K562 (cell line): Measurements from ENCODE around the gene ILDR1. TPM values are rescaled to one million over a fixed set of nuclear protein-coding genes. Genes with fewer than 3 reads are reported as not detected.

Experiments
- ATAC-seq: fragments of 200-7000 bp; cut with Tn5 transposase; 3 replicates; pipeline ENCODE4 v1.9.1; 2020; ENCODE audit warnings: moderate library complexity
- BruUV-seq: library from RNA; stranded (reverse); fragments of 400-500 nt; replicated peaks from 2 replicates; lab custom pipeline; 2021; lab: Mats Ljungman, UMichigan
- CTCF ChIA-PET: fragments of 300-600 bp; formaldehyde crosslinking; extraction: SDS; loops from one replicate; lab custom pipeline; 2021; ENCODE audit warnings: low intra/inter-chr PET ratio; lab: Yijun Ruan, JAX
- POLR2A ChIA-PET: fragments of 300-600, 350-650 bp; sonication (Branson Sonifier 250); formaldehyde crosslinking; extraction: SDS; loops from one replicate; lab custom pipeline; 2021; ENCODE audit warnings: antibody characterized with exemption, inconsistent platforms; lab: Yijun Ruan, JAX
- DNase-seq, 4 experiments: peaks; one replicate each; pipeline versions ENCODE4 v3.0.0 to v3.0.0-alpha.2; 2011 to 2018; ENCODE audit warnings: low spot score in 3 of 4, mixed read lengths in 3 of 4; ENCODE audit errors: extremely low read depth in 1 of 4
- FAIRE-seq: peaks from 2 replicates; lab custom pipeline; 2011; peaks lifted over from hg19 to GRCh38; lab: Jason Lieb, UNC
- H2AFZ ChIP-seq: 2 replicates; pipeline ENCODE4 v1.6.0; 2011; ENCODE audit warnings: low read depth, low read length, control low read depth, inconsistent platforms
- H3K27ac ChIP-seq: fragments of 200-600 bp; 3 replicates; pipeline ENCODE4 v1.8.0; 2011; ENCODE audit warnings: low read depth, mild to moderate bottlenecking, control low read depth, inconsistent platforms, low read length, moderate library complexity, mixed read lengths; ENCODE audit errors: extremely low read depth
- H3K27me3 ChIP-seq, 2 experiments: fragments of 300-600 bp in 1 of 2; 2 replicates in 1 of 2; 3 replicates in 1 of 2; pipeline versions ENCODE4 v1.6.0 to v1.8.0; 2011; ENCODE audit warnings: inconsistent platforms in 2 of 2, low read length in 2 of 2, mild to moderate bottlenecking in 1 of 2, mixed read lengths in 1 of 2, moderate library complexity in 1 of 2; ENCODE audit not compliant: control insufficient read depth in 2 of 2, insufficient read depth in 2 of 2
- H3K36me3 ChIP-seq: fragments of 300-600 bp; 3 replicates; pipeline ENCODE4 v1.8.0; 2011; ENCODE audit warnings: mild to moderate bottlenecking, low read length, inconsistent platforms; ENCODE audit not compliant: control insufficient read depth, insufficient read depth
- H3K4me1 ChIP-seq, 2 experiments: fragments of 200-600 bp in 1 of 2; replicated peaks in 1 of 2; 2 replicates in 1 of 2; 3 replicates in 1 of 2; pipeline versions ENCODE4 v1.5.1 to v1.8.0; 2011; ENCODE audit warnings: inconsistent platforms in 2 of 2, low read length in 2 of 2, mild to moderate bottlenecking in 1 of 2, mixed read lengths in 1 of 2, moderate library complexity in 1 of 2; ENCODE audit not compliant: control insufficient read depth in 2 of 2, insufficient read depth in 2 of 2
- H3K4me2 ChIP-seq: 2 replicates; pipeline ENCODE4 v1.6.1; 2011; ENCODE audit warnings: low read length, control low read depth, inconsistent platforms, mixed read lengths; ENCODE audit not compliant: insufficient read depth
- H3K4me3 ChIP-seq: fragments of 200-600 bp; sonication (generic), shearing (Covaris generic); 2 replicates; pipeline ENCODE4 v1.5.1; 2016; ENCODE audit warnings: control low read depth, inconsistent platforms
- H3K79me2 ChIP-seq: fragments of 200-600 bp; 3 replicates; pipeline ENCODE4 v1.8.0; 2011; ENCODE audit warnings: low read length, inconsistent platforms; ENCODE audit not compliant: control insufficient read depth, insufficient read depth
- H3K9ac ChIP-seq, 2 experiments: 2 replicates each; pipeline versions ENCODE4 v1.6.0 to v1.6.1; 2011; ENCODE audit warnings: low read depth in 2 of 2, low read length in 2 of 2, control low read depth in 1 of 2, inconsistent platforms in 1 of 2, mild to moderate bottlenecking in 1 of 2, mixed read lengths in 1 of 2; ENCODE audit not compliant: insufficient read depth in 1 of 2
- H3K9me1 ChIP-seq: one replicate; pipeline ENCODE4 v1.6.0; 2011; ENCODE audit warnings: inconsistent platforms, mild to moderate bottlenecking, low read length, moderate library complexity; ENCODE audit not compliant: control insufficient read depth, insufficient read depth
- H3K9me3 ChIP-seq: replicated peaks from 2 replicates; pipeline ENCODE4 v1.5.1; 2011; ENCODE audit warnings: low read depth, low read length, inconsistent platforms; ENCODE audit not compliant: control insufficient read depth, insufficient read depth
- H4K20me1 ChIP-seq: replicated peaks from 2 replicates; pipeline ENCODE4 v1.6.1; 2011; ENCODE audit warnings: low read length, inconsistent platforms, mixed read lengths; ENCODE audit not compliant: control insufficient read depth, insufficient read depth
- FOXK2 ChIP-seq, 2 experiments: fragments of 450-650 bp; IDR thresholded peaks in 1 of 2; conservative IDR thresholded peaks in 1 of 2; 2 replicates each; pipeline ENCODE4 v1.6.1; 2016; ENCODE audit warnings: low read depth in 2 of 2, mild to moderate bottlenecking in 1 of 2
- RBFOX2 ChIP-seq: fragments of 200-400 bp; formaldehyde crosslinking; IDR thresholded peaks from 2 replicates; pipeline ENCODE4 v1.6.1; 2017; ENCODE audit warnings: low read depth, mild to moderate bottlenecking, low read length, moderate library complexity
- SMAD4 ChIP-seq: fragments of 250-450 bp; sonication (Bioruptor Pico); conservative IDR thresholded peaks from 2 replicates; pipeline ENCODE4 v1.8.0; 2021; ENCODE audit warnings: inconsistent platforms, mild to moderate bottlenecking, moderate library complexity
- ZC3H11A ChIP-seq: IDR thresholded peaks from 2 replicates; pipeline ENCODE4 v1.6.1; 2012; ENCODE audit warnings: low read depth, low read length, improper control_type of control experiment
- ZNF146 ChIP-seq: IDR thresholded peaks from one replicate; pipeline ENCODE4 v1.6.1; 2018; ENCODE audit warnings: missing compliant biosample characterization; ENCODE audit not compliant: unreplicated experiment
- ZNF407 ChIP-seq: fragments of 450-650 bp; IDR thresholded peaks from 2 replicates; pipeline ENCODE4 v1.6.1; 2016; ENCODE audit warnings: low read depth
- WGBS: fragments of 100-300 bp; shearing (Covaris generic); methylation state at CpG from one replicate; pipeline ENCODE4 v1.1.6; 2016; ENCODE audit warnings: low coverage, mixed read lengths; ENCODE audit not compliant: insufficient coverage; ENCODE audit errors: missing lambda C conversion rate; 5-methylcytosine and 5-hydroxymethylcytosine counted together
- in situ Hi-C: fragments of 300-500 bp; cut with MboI; formaldehyde crosslinking; loops from 4 replicates; pipeline ENCODE4 v1.15.0; 2018; ENCODE audit warnings: inconsistent platforms, mixed read lengths
- intact Hi-C: fragments of 100-400 bp; cut with micrococcal nuclease; formaldehyde crosslinking; loops from 2 replicates; pipeline ENCODE4 v1.14.2; 2022
- polyA plus RNA-seq, 8 experiments: library from polyadenylated mRNA; depleted of rRNA in 4 of 8; stranded (reverse) in 5 of 8; unstranded in 3 of 8; fragments of >200 nt; fragmentation: Nextera tagmentation in 2 of 8; fragmentation: Illumina TruSeq in 1 of 8; extraction: Ambion mirVana in 2 of 8; extraction: Trizol in 1 of 8; gene quantifications; 2 replicates each; pipeline versions ENCODE4 v1.2.1 to v1.2.3, GENCODE V29; 2011 to 2014; ENCODE audit warnings: inconsistent platforms in 1 of 8, missing spikeins in 1 of 8
- total RNA-seq, 7 experiments: library from RNA; depleted of rRNA in 6 of 7; stranded (reverse); fragments of >200 nt in 6 of 7; fragmentation: Illumina TruSeq in 2 of 7; extraction: Trizol in 2 of 7; gene quantifications; 2 replicates each; pipeline versions ENCODE4 v1.2.1 to v1.2.3, GENCODE V29; 2011 to 2021; ENCODE audit warnings: low replicate concordance in 1 of 7

Gene ILDR1
- total and polyA plus RNA-seq, 9 of the 15 experiments (the other 6 are each of a cell fraction or from before 2014, with no cell fraction given): 0.04 TPM; not detected in 8

DNA sequence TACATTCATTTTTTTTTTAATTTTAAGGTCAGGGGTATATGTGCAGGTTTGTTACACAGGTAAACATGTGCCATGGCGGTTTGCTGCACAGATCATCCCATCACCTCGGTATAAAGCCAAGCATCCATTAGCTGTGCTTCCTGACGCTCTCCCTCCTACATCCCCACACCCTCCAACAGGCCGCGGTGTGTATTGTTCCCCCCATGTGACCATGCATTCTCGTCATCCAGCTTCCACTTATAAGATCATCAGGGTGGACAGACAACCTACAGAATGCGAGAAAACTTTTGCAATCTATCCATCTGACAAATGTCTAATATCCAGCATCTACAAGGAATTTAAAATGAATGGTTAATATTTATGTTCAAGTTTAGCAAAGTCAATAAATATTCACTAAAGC lies 19.4 kb downstream of the ILDR1 start:
- H3K27ac ChIP-seq: no peak overlapping the region
- DNase-seq: no peak
- peaks cover 0 to 6% of the 10 kb centered on the region in 2 experiments; a peak in 2 of 5 replicates for H3K27me3 ChIP-seq
- no peak overlapping the region for H3K4me3 ChIP-seq
- in situ Hi-C loops: no loop called here
- no peak for ATAC-seq
- BruUV-seq: no TSS peak
- no peak overlapping the region for H3K9ac ChIP-seq
- 11% methylated on average over 7 of the region's 7 CpGs for WGBS
- H3K36me3 ChIP-seq: no peaks in the 10 kb centered on the region
- H2AFZ ChIP-seq: no peak overlapping the region
- no peaks in the 10 kb centered on the region; a peak in 1 of 5 replicates for H3K4me1 ChIP-seq
- intact Hi-C loops: no loop called here
- H3K79me2 ChIP-seq: no peaks in the 10 kb centered on the region
- H3K4me2 ChIP-seq: no peak overlapping the region
- FAIRE-seq: no peak
- CTCF ChIA-PET: no interaction called here
- no peaks in the 10 kb centered on the region for H3K9me1 ChIP-seq
- no peaks in the 10 kb centered on the region for H4K20me1 ChIP-seq
- no peaks in the 10 kb centered on the region for H3K9me3 ChIP-seq
- POLR2A ChIA-PET: no interaction called here
- TF ChIP-seq ZNF407 (no peak), FOXK2 (conservative IDR thresholded peaks at IDR 0.05 in 1 of 2, IDR thresholded peaks at IDR 0.05 in 1 of 2; ENCODE audit: low read depth in 2 of 2) (no peak), RBFOX2 (no peak), ZNF146 (CRISPR knock-in tag) (no peak), ZC3H11A (no peak), SMAD4 (no peak)
